ELR (cell line): ENCODE results near the gene GXYLT2.

Source experiments
- DNase-seq: peaks from one replicate; pipeline ENCODE4 v3.0.0-alpha.2; 2015; ENCODE audit warnings: low read depth

Gene GXYLT2

DNA sequence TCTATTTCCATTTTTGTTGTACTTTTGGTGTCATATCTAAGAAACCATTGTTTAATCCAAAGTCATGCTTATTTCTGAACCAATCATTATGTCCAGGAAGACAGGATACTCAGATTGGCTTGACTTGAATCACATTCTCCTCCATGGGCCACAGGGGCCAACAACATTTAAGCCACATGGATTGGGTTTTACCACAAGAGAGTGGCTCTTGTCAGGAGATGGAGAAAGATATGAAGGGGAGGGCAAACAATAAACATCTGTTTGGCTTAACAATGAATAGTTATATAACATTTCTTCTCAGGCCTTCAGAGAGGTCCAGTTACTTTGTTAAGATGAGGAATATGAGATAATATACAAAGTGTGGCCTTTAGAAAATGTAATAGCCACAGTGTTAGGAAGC, 44.6 kb downstream of the GXYLT2 start:
- DNase-seq: no peak

- DNase-seq: peak; percentile 75
Observed at GRCh38 chr3:72938471-72939265, 50.8 kb downstream of the GXYLT2 start.

DNA sequence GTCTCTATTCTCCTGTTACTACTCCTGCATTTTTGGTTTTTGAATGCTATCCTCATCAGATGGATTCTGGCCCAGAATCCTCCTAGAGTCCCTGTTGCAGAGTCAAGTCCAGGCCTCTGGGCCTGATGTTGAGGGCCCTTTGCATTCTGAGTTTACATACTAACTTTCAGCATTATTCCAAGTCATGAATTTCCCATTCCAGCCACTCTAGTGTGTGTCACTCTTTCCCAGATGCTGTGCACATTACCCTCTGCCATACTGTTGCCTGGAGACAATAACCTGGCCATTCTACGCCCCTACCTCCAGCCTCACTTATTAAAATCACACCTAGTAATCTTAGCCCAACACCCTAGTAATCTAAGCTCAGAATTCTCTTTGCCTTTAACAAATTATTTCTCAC, 53.4 kb downstream of the GXYLT2 start:
- DNase-seq: no peak

- DNase-seq: no peak
Observed at GRCh38 chr3:72942427-72942826, 54.6 kb downstream of the GXYLT2 start.

GRCh38 chr3:72944696-72945095, 56.9 kb downstream of the GXYLT2 start:
- DNase-seq: no peak

GRCh38 chr3:72947715-72948490, 60.1 kb downstream of the GXYLT2 start:
- no peak for DNase-seq

- no peak for DNase-seq
Observed at GRCh38 chr3:72949016-72949415, 61.2 kb downstream of the GXYLT2 start.

DNA sequence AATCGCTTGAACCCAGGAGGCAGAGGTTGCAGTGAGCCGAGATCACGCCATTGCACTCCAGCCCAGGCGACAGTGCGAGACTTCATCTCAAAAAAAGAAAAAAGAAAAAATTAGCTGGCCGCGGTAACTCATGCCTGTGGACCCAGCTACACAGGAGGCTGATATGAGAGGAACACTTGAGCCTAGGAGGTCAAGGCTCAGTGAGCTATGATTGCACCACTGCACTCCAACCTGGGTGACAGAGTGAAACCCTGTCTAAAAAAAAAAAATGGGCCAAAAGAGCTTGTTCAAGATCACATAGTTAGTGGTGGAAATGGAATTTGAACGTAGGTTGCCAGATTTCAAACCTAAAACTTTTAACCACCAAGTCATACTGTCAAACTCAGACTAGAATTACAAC, 62.5 kb downstream of the GXYLT2 start:
- DNase-seq: no peak

- no peak for DNase-seq
Observed at GRCh38 chr3:72950801-72951200, 63.0 kb downstream of the GXYLT2 start.

GRCh38 chr3:72951259-72951722, 63.4 kb downstream of the GXYLT2 start:
- no peak for DNase-seq

DNA sequence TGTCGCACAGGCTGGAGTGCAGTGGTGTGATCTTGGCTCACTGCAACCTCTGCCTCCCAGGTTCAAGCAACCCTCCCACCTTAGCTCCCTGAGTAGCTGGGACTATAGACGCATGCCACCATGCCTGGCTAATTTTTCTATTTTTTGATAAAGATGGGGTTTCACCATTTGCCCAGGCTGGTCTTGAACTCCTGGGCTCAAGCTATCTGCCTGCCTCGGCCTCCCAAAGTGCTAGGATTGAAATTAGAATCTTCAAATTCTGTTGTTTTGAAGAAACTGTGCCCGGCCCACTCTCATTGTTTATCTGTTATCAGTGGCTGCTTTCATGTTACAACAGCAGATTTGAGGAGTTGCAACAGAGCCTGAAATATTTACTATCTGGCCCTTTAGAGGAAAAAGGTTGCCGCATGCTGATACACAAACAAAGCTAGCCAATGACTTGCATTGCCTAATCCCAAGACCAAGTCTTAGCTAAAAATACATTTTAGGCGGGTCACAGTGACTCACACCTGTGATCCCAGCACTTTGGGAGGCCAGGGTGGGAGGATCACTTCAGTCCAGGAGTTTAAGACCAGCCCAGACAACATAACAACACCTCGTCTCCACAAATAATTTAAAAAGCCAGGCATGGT, 65.6 kb downstream of the GXYLT2 start:
- no peak for DNase-seq

- no peak for DNase-seq
Observed at GRCh38 chr3:72957297-72957696, 69.5 kb downstream of the GXYLT2 start.

DNA sequence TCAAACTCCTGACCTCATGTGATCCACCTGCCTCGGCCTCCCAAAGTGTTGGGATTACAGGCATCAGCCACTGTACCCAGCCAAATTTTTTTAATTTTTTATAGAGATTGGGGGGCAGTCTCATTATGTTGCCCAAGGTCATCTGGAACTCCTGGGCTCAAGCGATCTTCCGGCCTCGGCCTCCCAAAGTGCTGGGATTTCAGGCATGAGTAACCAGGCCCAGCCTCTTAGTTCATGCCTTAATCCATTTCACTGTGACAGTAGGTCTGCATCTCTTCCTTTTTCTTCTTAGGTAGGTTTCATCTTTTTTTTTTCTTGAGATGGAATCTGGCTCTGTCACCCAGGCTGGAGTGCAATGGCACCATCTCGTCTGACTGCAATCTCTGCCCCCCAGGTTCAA, 71.5 kb downstream of the GXYLT2 start:
- no peak for DNase-seq

GRCh38 chr3:72960812-72961518, 73.1 kb downstream of the GXYLT2 start:
- no peak for DNase-seq

DNA sequence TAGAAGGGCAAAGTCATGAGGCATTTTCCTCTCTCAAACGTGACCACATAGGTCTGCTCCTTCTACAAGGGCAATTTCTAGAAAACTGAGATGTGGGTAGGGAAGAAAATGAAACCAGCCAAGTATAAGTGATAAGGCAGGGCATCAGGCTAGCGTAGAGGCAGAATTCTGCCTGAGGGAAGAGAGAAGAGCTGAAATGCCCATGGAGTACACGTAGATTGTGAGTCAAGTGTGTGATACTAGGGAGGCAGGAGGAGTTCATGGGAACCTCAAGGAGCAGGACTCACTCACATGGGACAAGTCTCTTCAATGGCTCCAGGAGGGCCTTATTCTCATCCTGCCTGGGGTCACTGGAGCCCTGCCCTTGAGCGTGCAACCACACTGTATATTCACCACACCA, 73.9 kb downstream of the GXYLT2 start:
- DNase-seq: no peak

- DNase-seq: no peak
Observed at GRCh38 chr3:72962317-72962716, 74.5 kb downstream of the GXYLT2 start.

GRCh38 chr3:72964633-72965032, 76.8 kb downstream of the GXYLT2 start:
- no peak for DNase-seq

- DNase-seq: no peak
Observed at GRCh38 chr3:72968266-72968664, 80.4 kb downstream of the GXYLT2 start.

DNA sequence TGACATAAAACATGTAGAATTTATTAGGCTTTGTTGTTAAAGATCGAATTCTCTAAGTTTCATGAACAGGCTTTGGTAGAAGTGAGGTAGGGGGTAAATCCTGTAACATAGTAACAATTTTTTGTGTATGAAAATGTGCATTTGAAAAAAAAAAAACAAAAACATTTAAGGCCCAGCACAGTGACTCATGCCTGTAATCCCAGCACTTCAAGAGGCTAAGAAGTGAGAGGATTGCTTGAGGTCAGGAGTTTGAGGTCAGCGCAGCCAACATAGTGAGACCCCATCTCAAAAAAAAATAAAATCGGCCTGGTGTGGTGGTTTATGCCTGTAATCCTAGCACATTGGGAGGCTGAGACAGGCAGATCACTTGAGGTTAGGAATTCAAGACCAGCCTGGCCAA, 81.9 kb downstream of the GXYLT2 start:
- DNase-seq: no peak

DNA sequence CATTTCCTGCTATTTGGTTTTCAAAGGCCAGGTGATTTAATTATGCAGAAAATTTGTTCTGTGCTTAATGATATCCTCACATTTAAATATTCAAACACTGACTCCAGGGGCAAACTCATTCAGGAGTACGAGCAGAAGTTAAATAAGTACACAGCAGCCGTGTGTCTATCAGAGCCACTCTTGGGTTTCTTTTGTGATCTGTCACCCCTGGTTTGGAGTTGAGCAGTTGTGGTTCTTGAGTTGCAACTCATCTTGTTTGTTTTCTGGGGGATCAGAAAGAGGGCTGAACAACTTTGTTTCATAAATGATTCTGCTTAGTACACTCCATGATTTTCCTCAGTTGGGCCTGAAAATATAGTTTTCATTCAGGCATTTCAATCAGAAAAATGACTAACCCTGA, 83.1 kb downstream of the GXYLT2 start:
- DNase-seq: no peak

DNA sequence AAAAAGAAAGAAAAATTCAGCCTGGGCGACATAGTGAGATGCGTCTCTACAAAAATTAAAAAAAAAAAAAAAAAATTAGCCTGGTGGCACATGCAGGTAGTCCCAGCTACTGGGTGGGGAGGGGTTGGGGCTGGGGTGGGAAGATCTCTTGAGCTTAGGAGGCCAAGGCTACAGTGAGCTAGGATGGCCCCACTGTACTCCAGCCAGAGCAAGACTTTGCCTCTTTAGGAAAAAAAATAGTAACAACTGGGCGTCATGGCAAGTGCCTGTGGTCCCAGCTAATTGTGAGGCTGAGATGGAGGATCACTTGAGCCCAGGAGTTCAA, 84.8 kb downstream of the GXYLT2 start:
- no peak for DNase-seq

GRCh38 chr3:72973031-72973723, 85.3 kb downstream of the GXYLT2 start:
- DNase-seq: peak; percentile 12
